Measurements from ENCODE around the gene WNT5B.

The WNT5B gene

GRCh38 chr12:1630827-1631591 lies 2.0 kb downstream of the WNT5B start:
- DNase-seq, result no peak

GRCh38 chr12:1632702-1633101 lies 3.7 kb downstream of the WNT5B start:
- DNase-seq, result no peak

DNA sequence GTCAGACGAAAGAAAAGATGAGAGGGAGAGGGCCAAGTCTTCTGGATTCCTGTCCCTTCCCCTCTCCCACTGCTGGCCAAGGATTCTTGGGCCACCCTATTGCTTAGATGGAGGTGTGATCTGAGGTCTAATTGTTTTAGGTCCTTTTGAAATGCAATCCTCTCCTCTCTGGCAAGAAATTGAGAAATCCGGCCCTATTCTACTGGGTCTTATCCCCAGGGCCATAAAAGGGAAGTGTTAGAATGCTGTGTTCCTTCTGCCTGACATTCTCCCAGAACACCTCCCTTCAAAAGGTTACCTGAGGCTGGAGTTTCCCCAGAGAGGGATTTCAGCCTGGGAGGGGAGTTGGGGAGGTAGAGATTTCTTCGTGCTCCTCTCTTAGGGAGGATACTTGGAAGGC lies 4.4 kb downstream of the WNT5B start:
- DNase-seq, result no peak

DNA sequence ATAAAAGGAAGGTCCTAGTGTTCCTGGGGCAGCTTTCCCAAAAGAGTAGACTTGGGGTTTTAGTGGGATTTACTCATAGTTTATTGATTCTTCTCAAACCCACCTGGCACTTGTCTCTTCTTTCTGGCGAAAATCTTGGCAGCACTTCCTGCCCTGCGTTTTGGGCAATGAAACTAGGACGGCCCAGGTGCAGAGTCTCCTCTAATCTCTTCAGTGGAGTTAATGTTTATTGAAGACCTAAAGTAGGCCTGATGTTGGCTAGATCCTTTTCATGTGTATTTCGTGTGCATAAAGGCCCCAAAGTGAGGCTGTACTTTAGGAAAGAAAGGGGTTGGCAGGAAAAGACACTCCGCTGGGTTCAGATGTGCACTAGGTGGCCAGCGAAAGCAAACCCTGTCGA lies 5.1 kb downstream of the WNT5B start:
- no peak for DNase-seq

DNA sequence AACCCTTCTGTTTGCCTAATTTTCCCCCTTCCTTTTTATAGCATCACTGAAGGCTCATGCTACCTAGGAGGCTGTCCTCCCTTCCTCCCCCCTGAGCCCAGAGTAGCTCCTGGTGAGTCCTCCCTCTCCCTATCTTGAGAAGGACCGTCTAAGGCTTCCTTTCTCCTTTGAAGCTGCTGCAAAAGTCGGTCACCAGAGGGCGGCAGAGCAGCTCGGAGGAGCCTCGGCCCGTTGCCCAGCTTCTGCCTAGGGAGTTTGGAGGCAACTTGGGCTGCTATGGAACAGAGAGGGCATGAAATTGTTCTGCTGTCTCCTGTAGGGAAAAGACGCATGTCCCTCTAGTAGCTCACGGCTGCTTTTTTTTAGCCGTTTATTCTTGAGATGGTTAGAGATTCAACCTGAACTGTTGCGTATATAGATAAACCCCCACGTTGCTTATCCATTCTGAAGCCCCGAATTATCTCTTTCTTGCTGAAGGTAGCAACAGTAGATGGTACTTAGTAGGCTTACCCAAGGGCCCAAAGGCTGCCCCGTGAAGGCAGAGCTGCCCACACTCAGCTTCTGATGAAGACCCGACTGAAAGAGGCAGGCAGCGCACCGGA lies 5.7 kb downstream of the WNT5B start:
- DNase-seq, result peak; percentile 25

DNA sequence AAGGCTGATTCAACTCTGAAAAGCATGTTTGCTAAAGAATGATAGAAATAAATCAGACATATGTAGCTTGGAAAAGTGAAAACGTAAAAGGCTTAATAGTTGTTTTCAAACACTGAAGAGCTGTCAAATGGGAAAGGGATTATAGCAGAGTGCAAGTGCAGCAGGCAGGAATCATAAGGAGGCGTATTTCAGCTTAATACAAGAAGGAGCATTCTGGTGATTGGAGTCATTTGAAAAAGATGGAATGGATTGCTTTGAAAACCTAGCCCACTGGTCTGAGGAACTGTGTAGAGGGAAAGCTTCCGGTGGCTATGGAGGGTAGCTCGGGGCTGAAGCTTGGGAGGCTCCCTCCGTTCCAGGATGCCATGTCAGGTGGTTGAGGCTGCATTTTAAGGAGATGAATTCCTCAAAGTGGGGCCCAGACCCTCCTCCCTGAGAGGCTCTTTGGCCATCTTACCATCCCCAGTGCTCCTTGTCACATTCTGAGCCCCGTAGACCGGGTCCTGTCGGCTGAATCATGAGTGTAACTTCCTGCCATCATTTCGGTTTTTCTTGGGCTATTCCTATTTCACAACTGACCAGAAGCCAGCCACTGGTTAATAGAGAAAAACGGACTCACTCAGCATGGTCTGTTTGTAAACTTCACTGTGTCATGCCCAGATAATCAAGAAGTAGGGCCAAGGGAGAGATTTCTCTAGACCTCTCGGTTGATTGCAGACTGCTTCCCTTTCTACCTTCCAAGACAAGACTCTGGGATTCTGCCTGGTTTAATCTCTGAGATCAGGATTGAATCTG lies 6.5 kb downstream of the WNT5B start:
- DNase-seq, result no peak

GRCh38 chr12:1638203-1638602 lies 9.2 kb downstream of the WNT5B start:
- DNase-seq, result no peak

DNA sequence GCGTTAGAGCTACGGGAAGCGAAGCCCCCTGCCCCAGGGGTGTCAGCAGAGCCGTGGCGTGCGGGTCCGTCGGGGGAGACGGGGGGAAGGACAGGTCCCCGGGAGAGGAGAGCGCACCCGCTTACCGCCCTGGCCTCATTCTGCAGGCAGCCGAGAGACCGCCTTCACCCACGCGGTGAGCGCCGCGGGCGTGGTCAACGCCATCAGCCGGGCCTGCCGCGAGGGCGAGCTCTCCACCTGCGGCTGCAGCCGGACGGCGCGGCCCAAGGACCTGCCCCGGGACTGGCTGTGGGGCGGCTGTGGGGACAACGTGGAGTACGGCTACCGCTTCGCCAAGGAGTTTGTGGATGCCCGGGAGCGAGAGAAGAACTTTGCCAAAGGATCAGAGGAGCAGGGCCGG lies 10.5 kb downstream of the WNT5B start:
- DNase-seq, result no peak

GRCh38 chr12:1640328-1641234 lies 11.6 kb downstream of the WNT5B start:
- DNase-seq, result no peak

- DNase-seq, result no peak
These were observed 13.5 kb downstream of the WNT5B start for GRCh38 chr12:1642513-1642912.

- DNase-seq, result no peak
These were observed 14.0 kb downstream of the WNT5B start for GRCh38 chr12:1643043-1643442.

GRCh38 chr12:1643905-1644533 lies 15.0 kb downstream of the WNT5B start:
- DNase-seq, result no peak

GRCh38 chr12:1644534-1645438 lies 15.8 kb downstream of the WNT5B start:
- no peak for DNase-seq

DNA sequence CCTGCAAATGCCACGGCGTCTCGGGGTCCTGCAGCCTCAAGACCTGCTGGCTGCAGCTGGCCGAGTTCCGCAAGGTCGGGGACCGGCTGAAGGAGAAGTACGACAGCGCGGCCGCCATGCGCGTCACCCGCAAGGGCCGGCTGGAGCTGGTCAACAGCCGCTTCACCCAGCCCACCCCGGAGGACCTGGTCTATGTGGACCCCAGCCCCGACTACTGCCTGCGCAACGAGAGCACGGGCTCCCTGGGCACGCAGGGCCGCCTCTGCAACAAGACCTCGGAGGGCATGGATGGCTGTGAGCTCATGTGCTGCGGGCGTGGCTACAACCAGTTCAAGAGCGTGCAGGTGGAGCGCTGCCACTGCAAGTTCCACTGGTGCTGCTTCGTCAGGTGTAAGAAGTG lies 16.8 kb downstream of the WNT5B start:
- DNase-seq, result no peak

GRCh38 chr12:1646569-1647284 lies 17.7 kb downstream of the WNT5B start:
- DNase-seq, result no peak

GRCh38 chr12:1647285-1647669 lies 18.2 kb downstream of the WNT5B start:
- DNase-seq, result no peak

GRCh38 chr12:1650260-1650977 lies 21.4 kb downstream of the WNT5B start:
- no peak for DNase-seq

- no peak for DNase-seq
These were observed 21.9 kb downstream of the WNT5B start for GRCh38 chr12:1650978-1651361.

DNA sequence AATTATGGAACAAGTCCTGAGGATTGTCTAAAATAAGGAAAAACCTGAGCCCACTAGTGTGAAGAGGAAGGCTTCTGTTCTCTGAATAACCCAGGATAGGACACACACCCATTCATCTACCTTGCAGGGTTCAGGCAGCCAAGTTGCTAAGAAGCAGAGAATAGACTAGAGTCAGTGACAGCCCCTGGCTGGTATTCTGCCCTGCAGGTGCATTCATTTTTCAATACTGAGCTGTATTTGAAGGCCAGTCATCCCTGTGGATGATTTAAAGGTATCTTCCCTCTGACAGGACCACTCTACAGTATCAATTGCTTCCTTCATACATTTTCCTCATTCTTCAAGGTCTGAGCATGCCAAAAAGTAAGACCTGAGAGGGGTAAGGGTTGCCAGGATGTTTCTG lies 22.9 kb downstream of the WNT5B start:
- DNase-seq, result no peak

GRCh38 chr12:1655225-1655788 lies 26.3 kb downstream of the WNT5B start:
- DNase-seq, result no peak
